Left ventricle myocardium inferior (tissue), 1 donor: Measurements from ENCODE around the gene ZNF536. TPM values are rescaled to one million over a fixed set of nuclear protein-coding genes. Genes with fewer than 3 reads are reported as not detected.

Experiments
- DNase-seq: peaks from one replicate; pipeline ENCODE4 v3.0.0-alpha.2; 2020
- H3K27ac ChIP-seq: fragments of 200-600 bp; replicated peaks from 2 replicates; pipeline ENCODE4 v1.8.0; 2021
- H3K27me3 ChIP-seq: fragments of 200-600 bp; 2 replicates; pipeline ENCODE4 v1.8.0; 2021; ENCODE audit warnings: low read depth
- H3K36me3 ChIP-seq: fragments of 200-600 bp; 2 replicates; pipeline ENCODE4 v1.8.0; 2021
- H3K4me1 ChIP-seq: fragments of 200-600 bp; 2 replicates; pipeline ENCODE4 v1.8.0; 2021
- H3K4me3 ChIP-seq: fragments of 200-600 bp; 2 replicates; pipeline ENCODE4 v1.8.0; 2021; ENCODE audit warnings: mild to moderate bottlenecking, moderate library complexity
- H3K9me3 ChIP-seq: fragments of 200-600 bp; replicated peaks from 2 replicates; pipeline ENCODE4 v1.8.0; 2021
- intact Hi-C: fragments of 100-400 bp; cut with micrococcal nuclease; formaldehyde crosslinking; loops from one replicate; pipeline ENCODE4 v1.11.0; 2022
- total RNA-seq: library from RNA; stranded (reverse); fragmentation: NEBNext Ultra II Directional; extraction: Animal tissue kit (Norgen Biotek cat#: 25700); gene quantifications from one replicate; pipeline ENCODE4 v1.2.1, GENCODE V29; 2021
- TF ChIP-seq, protein P1 (sequence below): fragments of 200-600 bp; IDR thresholded peaks from 2 replicates; pipeline ENCODE4 v1.8.0; 2021; ENCODE audit warnings: antibody characterized with exemption, mild to moderate bottlenecking, borderline replicate concordance
- donor health status: DM: no; HTN: yes; CAD: no; lungs with severe emphysema.

ZNF536 gene
- total RNA-seq, 1 donor from 2014 or later = 4.0 TPM

DNA sequence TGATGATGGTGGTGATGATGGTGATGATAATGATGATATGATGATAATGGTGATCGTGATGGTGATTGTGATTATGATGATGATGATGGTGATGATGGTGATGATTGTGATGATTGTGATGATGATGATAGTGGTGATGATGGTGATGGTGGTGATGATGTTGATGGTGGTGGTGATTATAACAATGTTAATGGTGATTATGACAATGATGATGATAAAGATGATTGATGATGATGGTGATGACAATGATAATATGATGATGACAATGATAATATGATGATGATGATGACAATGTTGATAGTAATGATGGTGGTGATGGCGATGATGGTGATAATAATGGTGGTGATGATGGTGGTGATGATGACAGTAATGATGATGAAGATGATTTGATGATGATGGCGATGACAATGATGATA, 34.1 kb upstream of the ZNF536 start:
- H3K27me3 ChIP-seq = peaks cover 15% of the 10 kb centered on the region
- intact Hi-C loops = no loop called here
- no peak overlapping the region for H3K4me3 ChIP-seq
- TF ChIP-seq, protein P1, sequence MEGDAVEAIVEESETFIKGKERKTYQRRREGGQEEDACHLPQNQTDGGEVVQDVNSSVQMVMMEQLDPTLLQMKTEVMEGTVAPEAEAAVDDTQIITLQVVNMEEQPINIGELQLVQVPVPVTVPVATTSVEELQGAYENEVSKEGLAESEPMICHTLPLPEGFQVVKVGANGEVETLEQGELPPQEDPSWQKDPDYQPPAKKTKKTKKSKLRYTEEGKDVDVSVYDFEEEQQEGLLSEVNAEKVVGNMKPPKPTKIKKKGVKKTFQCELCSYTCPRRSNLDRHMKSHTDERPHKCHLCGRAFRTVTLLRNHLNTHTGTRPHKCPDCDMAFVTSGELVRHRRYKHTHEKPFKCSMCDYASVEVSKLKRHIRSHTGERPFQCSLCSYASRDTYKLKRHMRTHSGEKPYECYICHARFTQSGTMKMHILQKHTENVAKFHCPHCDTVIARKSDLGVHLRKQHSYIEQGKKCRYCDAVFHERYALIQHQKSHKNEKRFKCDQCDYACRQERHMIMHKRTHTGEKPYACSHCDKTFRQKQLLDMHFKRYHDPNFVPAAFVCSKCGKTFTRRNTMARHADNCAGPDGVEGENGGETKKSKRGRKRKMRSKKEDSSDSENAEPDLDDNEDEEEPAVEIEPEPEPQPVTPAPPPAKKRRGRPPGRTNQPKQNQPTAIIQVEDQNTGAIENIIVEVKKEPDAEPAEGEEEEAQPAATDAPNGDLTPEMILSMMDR = no peak
- H3K36me3 ChIP-seq = no peaks in the 10 kb centered on the region
- H3K27ac ChIP-seq = no peak overlapping the region
- DNase-seq = no peak
- no peaks in the 10 kb centered on the region for H3K9me3 ChIP-seq
- no peaks in the 10 kb centered on the region for H3K4me1 ChIP-seq

DNA sequence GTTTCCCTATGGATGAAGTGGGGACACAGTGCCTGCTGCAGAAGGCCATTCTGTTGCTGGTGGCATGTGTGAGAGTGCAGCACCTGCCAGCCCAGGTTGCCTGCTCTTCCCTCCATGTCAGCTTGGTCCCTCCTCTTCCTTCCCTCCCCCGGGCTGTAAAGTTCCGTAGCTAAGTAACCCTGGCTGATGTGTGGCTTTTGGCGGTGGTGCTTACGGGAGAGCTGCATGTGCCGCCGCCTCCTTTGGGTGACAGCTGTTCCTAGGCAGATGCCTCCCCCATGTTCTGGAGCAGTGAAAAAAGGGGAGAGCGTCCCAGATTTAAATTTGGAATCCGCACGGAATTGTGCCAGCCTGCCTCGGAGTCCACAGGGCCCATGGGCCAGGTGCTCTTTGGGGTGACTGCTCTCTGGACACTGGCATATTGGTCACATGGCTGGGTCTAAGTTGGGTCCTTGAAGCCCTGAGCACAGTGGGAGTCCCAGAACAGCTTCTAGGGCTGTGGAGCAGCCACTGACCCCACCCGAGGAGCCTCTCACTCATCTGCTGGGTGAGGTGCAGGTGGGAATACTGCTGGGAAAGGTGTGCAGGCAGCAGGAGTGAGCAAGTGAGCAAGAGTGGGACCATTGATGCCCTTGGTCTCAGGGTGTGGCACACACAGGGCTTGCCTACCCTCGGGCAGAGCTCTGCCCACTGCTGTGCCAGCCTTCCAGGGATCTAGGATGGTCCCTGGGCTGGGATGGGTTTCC, 33.1 kb upstream of the ZNF536 start:
- H3K36me3 ChIP-seq = no peaks in the 10 kb centered on the region
- intact Hi-C loops = no loop called here
- no peaks in the 10 kb centered on the region for H3K4me1 ChIP-seq
- TF ChIP-seq, protein P1 = no peak
- no peaks in the 10 kb centered on the region for H3K9me3 ChIP-seq
- DNase-seq = no peak
- no peak overlapping the region for H3K27ac ChIP-seq
- no peak overlapping the region for H3K4me3 ChIP-seq
- H3K27me3 ChIP-seq = peaks cover 11% of the 10 kb centered on the region

DNA sequence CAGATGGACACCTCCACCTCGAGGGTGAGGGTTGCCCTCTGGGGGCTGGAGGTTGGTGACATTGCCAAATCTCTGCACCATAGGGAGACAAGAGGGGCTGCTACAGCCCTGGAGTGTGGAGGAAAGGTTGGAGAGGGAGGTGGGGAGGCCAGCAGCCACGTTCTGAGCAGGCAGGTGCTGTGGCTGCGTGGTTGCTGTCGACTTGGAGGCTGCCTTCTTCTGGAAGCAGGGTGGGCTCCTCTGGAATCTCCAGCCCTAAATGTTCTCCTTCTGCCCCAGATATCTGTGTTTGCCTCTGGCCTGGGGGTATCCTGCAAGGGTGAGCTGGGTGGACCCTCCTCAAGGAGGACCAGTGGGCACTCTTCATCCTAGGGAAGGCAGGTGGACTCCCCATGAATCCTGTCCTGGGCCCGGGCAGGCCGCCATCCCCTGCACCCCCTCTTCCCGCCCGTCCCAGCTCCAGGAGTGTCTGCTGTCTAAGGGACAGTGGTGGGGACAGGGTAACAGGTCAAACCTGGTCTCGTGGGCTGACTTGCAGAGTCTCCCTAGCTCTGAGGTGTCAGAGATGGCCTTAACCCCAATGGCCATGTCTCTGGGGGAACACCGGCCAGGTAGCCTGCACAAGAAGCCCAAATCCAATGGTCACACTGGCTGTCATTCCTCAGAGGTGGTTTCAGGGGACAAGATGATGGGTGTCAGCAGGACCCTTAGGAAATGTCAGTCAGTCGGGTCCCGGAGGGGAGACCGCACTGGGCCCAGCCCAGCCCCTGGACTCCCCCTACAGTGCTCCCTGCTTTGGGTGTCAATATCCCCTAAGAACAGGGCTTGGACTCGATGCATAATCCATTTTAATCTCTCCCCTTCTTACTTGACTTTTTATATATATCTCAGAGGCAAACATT, 32.3 kb upstream of the ZNF536 start:
- TF ChIP-seq, protein P1 = no peak
- Histone ChIP-seq H3K36me3 (no peaks in the 10 kb centered on the region), H3K27ac (no peak overlapping the region), H3K4me1 (no peaks in the 10 kb centered on the region), H3K4me3 (no peak overlapping the region), H3K9me3 (no peaks in the 10 kb centered on the region), H3K27me3 (peaks cover 11% of the 10 kb centered on the region)
- no peak for DNase-seq
- intact Hi-C loops = no loop called here

DNA sequence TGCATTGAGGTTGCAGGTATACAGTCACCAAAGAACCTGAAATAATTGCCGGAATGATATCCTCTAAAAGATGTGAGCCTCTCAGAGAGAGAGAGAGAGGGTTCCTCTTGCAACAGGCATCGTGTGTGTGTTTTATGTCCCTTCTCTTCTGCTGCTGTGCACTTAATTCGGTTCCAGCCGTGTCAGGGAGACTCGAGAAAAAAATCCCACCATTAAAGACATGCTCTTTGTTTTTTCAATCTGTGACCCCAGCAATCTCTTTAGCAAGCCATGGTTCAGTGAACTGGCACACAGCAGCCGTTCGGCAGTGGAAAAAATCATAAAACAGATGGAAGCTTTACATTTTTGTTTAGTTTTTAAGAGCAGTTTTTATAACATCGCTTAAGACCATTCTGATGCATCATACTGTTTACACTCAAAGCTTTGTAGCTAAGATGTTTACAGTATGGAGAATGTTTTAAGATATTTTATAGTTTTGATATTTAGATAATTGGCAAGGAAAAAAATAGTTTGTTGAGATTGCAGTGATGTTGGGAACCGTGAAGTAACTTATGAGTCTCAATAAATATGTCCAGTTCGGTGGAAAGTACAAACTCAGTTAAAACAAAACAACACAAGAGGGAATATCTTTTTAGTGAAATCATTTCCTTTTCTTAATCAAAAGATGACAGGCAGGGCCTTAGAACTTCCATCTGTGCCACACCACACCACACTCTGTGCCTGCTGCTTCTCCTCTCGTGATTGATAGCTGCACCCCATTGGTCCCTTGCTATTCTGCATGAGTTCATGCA, 31.2 kb upstream of the ZNF536 start:
- H3K36me3 ChIP-seq = no peaks in the 10 kb centered on the region
- no peak overlapping the region for H3K4me3 ChIP-seq
- H3K27me3 ChIP-seq = peaks cover 11% of the 10 kb centered on the region
- no peak for DNase-seq
- no peaks in the 10 kb centered on the region for H3K4me1 ChIP-seq
- no peaks in the 10 kb centered on the region for H3K9me3 ChIP-seq
- H3K27ac ChIP-seq = no peak overlapping the region
- TF ChIP-seq, protein P1 = no peak
- intact Hi-C loops = no loop called here

DNA sequence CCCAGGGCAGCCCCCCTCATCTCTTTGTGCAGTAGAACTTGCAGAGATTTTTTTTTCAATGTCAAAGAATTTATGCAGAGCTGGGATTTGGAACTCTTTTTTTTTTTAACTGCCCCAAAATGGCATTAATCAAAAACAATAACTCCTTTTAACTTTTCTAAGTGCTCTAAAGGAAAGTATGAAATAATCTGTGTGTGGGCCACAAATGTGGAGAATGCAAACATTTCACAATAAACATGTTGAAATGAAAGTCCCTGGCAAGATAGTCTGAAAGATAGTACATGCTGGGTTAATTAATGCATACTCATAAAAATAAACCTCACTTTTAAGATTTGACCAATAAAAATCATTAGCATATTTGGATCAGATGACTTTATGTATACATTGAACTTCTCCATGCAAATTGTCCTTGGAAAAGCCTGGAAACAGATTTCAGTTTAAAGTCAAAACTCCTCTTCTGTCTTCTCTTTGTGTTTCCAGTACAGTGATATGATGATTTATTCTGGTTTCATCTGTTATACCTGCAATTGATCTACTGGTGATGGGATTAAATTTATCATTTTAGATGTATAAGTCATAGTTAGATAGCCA, 30.5 kb upstream of the ZNF536 start:
- no peak for DNase-seq
- H3K4me3 ChIP-seq = no peak overlapping the region
- H3K27me3 ChIP-seq = peaks cover 11% of the 10 kb centered on the region
- no peak overlapping the region for H3K27ac ChIP-seq
- H3K4me1 ChIP-seq = no peaks in the 10 kb centered on the region
- H3K36me3 ChIP-seq = no peaks in the 10 kb centered on the region
- no peaks in the 10 kb centered on the region for H3K9me3 ChIP-seq
- TF ChIP-seq, protein P1 = no peak
- intact Hi-C loops = no loop called here
